HFFc6 (cell line): ENCODE data around the gene KNDC1. TPM values are rescaled to one million over a fixed set of nuclear protein-coding genes. Genes with fewer than 3 reads are reported as not detected.

ENCODE experiments used
- DNase-seq: peaks from one replicate; pipeline ENCODE4 v3.0.0-alpha.2; 2018
- H3K27ac Mint-ChIP-seq: 2 replicates; pipeline ENCODE4 v1.8.0; 2020; ENCODE audit warnings: mild to moderate bottlenecking, mixed read lengths
- H3K27me3 Mint-ChIP-seq: 2 replicates; pipeline ENCODE4 v1.8.0; 2021; ENCODE audit warnings: mild to moderate bottlenecking, moderate library complexity, mixed read lengths; ENCODE audit not compliant: insufficient read depth
- H3K36me3 Mint-ChIP-seq: 2 replicates; pipeline ENCODE4 v1.8.0; 2021; ENCODE audit warnings: low read depth, mixed read lengths
- H3K4me1 Mint-ChIP-seq: 2 replicates; pipeline ENCODE4 v1.8.0; 2020; ENCODE audit warnings: low read depth, mixed read lengths
- H3K4me3 Mint-ChIP-seq: 2 replicates; pipeline ENCODE4 v1.8.0; 2020; ENCODE audit warnings: mild to moderate bottlenecking, moderate library complexity, mixed read lengths
- H3K9me3 Mint-ChIP-seq: 2 replicates; pipeline ENCODE4 v1.8.0; 2020; ENCODE audit warnings: mild to moderate bottlenecking, mixed read lengths
- CTCF ChIP-seq: fragments of 200-600 bp; sonication (generic); IDR thresholded peaks from 2 replicates; pipeline ENCODE4 v1.5.0; 2021; ENCODE audit warnings: antibody characterized with exemption, mild to moderate bottlenecking
- total RNA-seq, 6 experiments: library from RNA; stranded (reverse); fragmentation: NEBNext Ultra II Directional; extraction: Animal tissue kit (Norgen Biotek cat#: 25700); gene quantifications; 2 replicates in 1 of 6; 3 replicates in 5 of 6; pipeline ENCODE4 v1.2.3, GENCODE V29; 2021

KNDC1 gene
- total RNA-seq, 6 experiments from 2014 or later, result 0.05 to 1.00 (median 0.28) TPM; not detected in 3

DNA sequence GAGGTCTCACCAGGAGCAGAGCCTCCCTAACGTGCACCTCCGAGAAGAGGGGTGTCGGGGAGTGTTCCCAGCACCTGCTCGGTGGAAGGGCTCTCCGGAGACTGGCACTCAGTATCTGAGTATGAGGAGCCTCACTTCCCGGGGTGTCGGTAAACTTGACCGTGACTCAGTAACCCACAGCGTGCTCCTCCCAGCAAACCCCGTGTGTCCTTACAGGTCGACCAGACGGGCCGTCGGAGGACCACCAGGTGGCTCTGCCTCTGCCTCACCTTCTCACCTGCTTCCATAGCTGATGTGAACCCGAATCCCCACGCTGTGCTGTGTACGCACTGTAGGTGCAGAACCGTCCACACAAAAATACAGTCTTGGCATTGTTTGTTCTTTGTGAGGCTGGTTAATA is 29.0 kb upstream of the KNDC1 start:
- peaks cover 6% of the 10 kb centered on the region; the same call in 1 of the 2 replicates for H3K9me3 Mint-ChIP-seq

GRCh38 chr10:133131734-133132472 is 28.1 kb upstream of the KNDC1 start:
- H3K4me3 Mint-ChIP-seq, result no peak overlapping the region
- TF ChIP-seq CTCF, result no peak
- DNase-seq, result no peak
- H3K27ac Mint-ChIP-seq, result no peak overlapping the region
- H3K36me3 Mint-ChIP-seq, result no peaks in the 10 kb centered on the region
- H3K9me3 Mint-ChIP-seq, result peaks cover 4% of the 10 kb centered on the region; the same call in 1 of the 2 replicates
- H3K4me1 Mint-ChIP-seq, result no peaks in the 10 kb centered on the region
- peaks cover 9% of the 10 kb centered on the region for H3K27me3 Mint-ChIP-seq

More for the DNA sequence above, 29.0 kb upstream of the KNDC1 start:
- Mint-ChIP-seq H3K4me3 (no peak overlapping the region), H3K27me3 (peaks cover 9% of the 10 kb centered on the region), H3K4me1 (no peaks in the 10 kb centered on the region), H3K27ac (no peak overlapping the region), H3K36me3 (no peaks in the 10 kb centered on the region)
- no peak for DNase-seq
- no peak for TF ChIP-seq CTCF

GRCh38 chr10:133132473-133133291 is 27.3 kb upstream of the KNDC1 start:
- H3K9me3 Mint-ChIP-seq, result peaks cover 4% of the 10 kb centered on the region; the same call in 1 of the 2 replicates
- no peak for DNase-seq
- H3K4me3 Mint-ChIP-seq, result no peak overlapping the region

DNA sequence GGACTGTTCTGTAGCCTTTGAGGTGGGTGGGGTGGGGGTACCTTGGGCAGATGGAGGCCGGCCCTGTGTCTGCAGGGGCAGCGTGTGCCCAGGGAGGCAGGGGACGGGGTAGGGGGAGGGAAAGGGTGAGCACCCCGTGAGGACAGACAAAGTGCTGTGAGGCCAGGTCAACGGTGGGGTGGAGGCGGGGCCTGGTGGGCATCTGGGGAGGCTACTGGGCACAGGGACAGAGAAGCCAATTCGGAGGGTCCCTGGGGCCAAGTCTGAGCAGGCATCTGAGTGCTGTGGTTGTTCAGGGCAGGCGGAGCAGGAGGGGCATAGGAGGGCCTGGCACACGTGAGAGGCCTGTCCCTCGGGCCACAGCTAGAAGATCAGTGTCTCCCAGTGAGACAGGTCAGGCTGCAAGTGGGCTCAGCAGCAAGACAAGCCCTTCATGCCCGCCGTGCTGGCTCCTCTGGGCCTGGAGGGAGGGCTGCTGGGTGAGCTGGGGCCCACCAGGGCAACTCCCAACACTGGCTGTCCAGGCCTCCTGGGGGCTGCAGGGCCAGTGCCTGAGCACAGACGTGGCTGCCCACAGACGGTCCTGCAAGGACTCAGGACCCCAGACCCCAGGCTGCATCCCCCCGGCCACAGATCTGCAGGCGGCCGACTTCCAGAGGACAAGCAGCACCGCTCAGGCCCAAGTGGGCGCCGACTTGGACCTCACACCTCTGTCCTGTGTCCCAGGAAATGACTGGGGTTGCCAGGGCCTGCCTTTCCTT is 26.4 kb upstream of the KNDC1 start:
- no peaks in the 10 kb centered on the region for H3K36me3 Mint-ChIP-seq
- no peak overlapping the region for H3K4me3 Mint-ChIP-seq
- DNase-seq, result no peak
- H3K9me3 Mint-ChIP-seq, result peaks cover 4% of the 10 kb centered on the region; the same call in 1 of the 2 replicates
- no peaks in the 10 kb centered on the region for H3K4me1 Mint-ChIP-seq
- H3K27ac Mint-ChIP-seq, result no peak overlapping the region
- H3K27me3 Mint-ChIP-seq, result peaks cover 9% of the 10 kb centered on the region
- no peak for TF ChIP-seq CTCF

More at GRCh38 chr10:133132473-133133291, 27.3 kb upstream of the KNDC1 start:
- Mint-ChIP-seq H3K27ac (no peak overlapping the region), H3K36me3 (no peaks in the 10 kb centered on the region), H3K27me3 (peaks cover 9% of the 10 kb centered on the region), H3K4me1 (no peaks in the 10 kb centered on the region)
- no peak for TF ChIP-seq CTCF

GRCh38 chr10:133134411-133135115 is 25.5 kb upstream of the KNDC1 start:
- no peak overlapping the region for H3K27ac Mint-ChIP-seq
- peaks cover 4% of the 10 kb centered on the region; the same call in 1 of the 2 replicates for H3K9me3 Mint-ChIP-seq
- H3K4me3 Mint-ChIP-seq, result no peak overlapping the region
- no peaks in the 10 kb centered on the region for H3K36me3 Mint-ChIP-seq
- peaks cover 9% of the 10 kb centered on the region for H3K27me3 Mint-ChIP-seq
- TF ChIP-seq CTCF, result no peak
- H3K4me1 Mint-ChIP-seq, result no peaks in the 10 kb centered on the region
- no peak for DNase-seq
